Mesendoderm (in vitro differentiated cells): ENCODE measurements around the gene FKBP1A.
A peak's percentile ranks its signal among the peaks of the same experiment; 100 is the strongest.

Source experiments
- DNase-seq: peaks from one replicate; pipeline ENCODE4 v3.0.0; 2013
- H2AK5ac ChIP-seq: 2 replicates; pipeline ENCODE4 v1.6.1; 2013; ENCODE audit warnings: low read length, inconsistent platforms
- H2BK120ac ChIP-seq: 2 replicates; pipeline ENCODE4 v1.6.1; 2013; ENCODE audit warnings: low read depth, mild to moderate bottlenecking, low read length, moderate library complexity, mixed read lengths
- H2BK15ac ChIP-seq: replicated peaks from 2 replicates; pipeline ENCODE4 v1.6.1; 2013; ENCODE audit warnings: low read depth, mild to moderate bottlenecking, moderate library complexity
- H2BK5ac ChIP-seq: 2 replicates; pipeline ENCODE4 v1.6.1; 2013; ENCODE audit warnings: low read length, inconsistent platforms
- H3K18ac ChIP-seq: 2 replicates; pipeline ENCODE4 v1.6.1; 2013; ENCODE audit warnings: mild to moderate bottlenecking, low read length, mixed read lengths
- H3K23ac ChIP-seq: one replicate; pipeline ENCODE4 v1.6.1; 2013; ENCODE audit warnings: low read length
- H3K27ac ChIP-seq: 2 replicates; pipeline ENCODE4 v1.5.1; 2013; ENCODE audit warnings: low read depth, mild to moderate bottlenecking, inconsistent platforms, low read length, moderate library complexity
- H3K27me3 ChIP-seq: 2 replicates; pipeline ENCODE4 v1.6.1; 2013; ENCODE audit warnings: low read length, control low read depth, mild to moderate bottlenecking, inconsistent platforms; ENCODE audit not compliant: insufficient read depth, poor library complexity
- H3K36me3 ChIP-seq: 2 replicates; pipeline ENCODE4 v1.6.1; 2013; ENCODE audit warnings: low read length, inconsistent platforms; ENCODE audit not compliant: control insufficient read depth, insufficient read depth
- H3K4ac ChIP-seq: one replicate; pipeline ENCODE4 v1.6.1; 2013; ENCODE audit warnings: low read depth, mild to moderate bottlenecking, low read length, moderate library complexity
- H3K4me1 ChIP-seq: 2 replicates; pipeline ENCODE4 v1.6.1; 2013; ENCODE audit warnings: low read depth, low read length, inconsistent platforms; ENCODE audit not compliant: control insufficient read depth
- H3K4me2 ChIP-seq: 2 replicates; pipeline ENCODE4 v1.6.1; 2013; ENCODE audit warnings: low read length
- H3K4me3 ChIP-seq: 2 replicates; pipeline ENCODE4 v1.5.1; 2013; ENCODE audit warnings: mild to moderate bottlenecking, low read length
- H3K56ac ChIP-seq: one replicate; pipeline ENCODE4 v1.6.1; 2013; ENCODE audit warnings: low read length
- H3K79me1 ChIP-seq: 2 replicates; pipeline ENCODE4 v1.6.1; 2013; ENCODE audit warnings: low read length, inconsistent platforms
- H3K79me2 ChIP-seq: 2 replicates; pipeline ENCODE4 v1.6.1; 2013; ENCODE audit warnings: mild to moderate bottlenecking, low read length; ENCODE audit not compliant: control insufficient read depth, insufficient read depth
- H3K9ac ChIP-seq: 2 replicates; pipeline ENCODE4 v1.6.1; 2013; ENCODE audit warnings: low read length, inconsistent platforms
- H4K5ac ChIP-seq: one replicate; pipeline ENCODE4 v1.6.1; 2013; ENCODE audit warnings: low read length
- H4K8ac ChIP-seq: one replicate; pipeline ENCODE4 v1.6.1; 2013; ENCODE audit warnings: low read depth, mild to moderate bottlenecking, control low read depth, low read length, moderate library complexity
- WGBS: extraction: QIAGEN DNeasy Blood & Tissue Kit; methylation state at CpG from one replicate; pipeline ENCODE4 v1.1.7; 2013; ENCODE audit warnings: low lambda C conversion rate, missing lambda C conversion rate; ENCODE audit not compliant: insufficient coverage; ENCODE audit errors: extremely low coverage; 5-methylcytosine and 5-hydroxymethylcytosine counted together

FKBP1A gene

GRCh38 chr20:1437235-1437904 is 44.5 kb upstream of the FKBP1A start:
- H3K18ac ChIP-seq, result no peak overlapping the region
- H3K4me1 ChIP-seq, result no peaks in the 10 kb centered on the region
- H3K79me2 ChIP-seq, result no peaks in the 10 kb centered on the region
- no peak overlapping the region for H4K5ac ChIP-seq
- no peak overlapping the region for H2BK5ac ChIP-seq
- no peak overlapping the region for H3K9ac ChIP-seq
- no peak overlapping the region for H3K23ac ChIP-seq
- no peak overlapping the region for H3K4ac ChIP-seq
- H2BK15ac ChIP-seq, result no peak overlapping the region
- no peaks in the 10 kb centered on the region for H3K79me1 ChIP-seq
- no peaks in the 10 kb centered on the region for H3K27me3 ChIP-seq
- H3K36me3 ChIP-seq, result no peaks in the 10 kb centered on the region
- peak; percentile 82 for DNase-seq
- no peak overlapping the region for H2AK5ac ChIP-seq
- H3K4me3 ChIP-seq, result no peak overlapping the region
- H3K27ac ChIP-seq, result no peak overlapping the region
- no peak overlapping the region for H3K4me2 ChIP-seq
- no CpG with 5 or more reads among the region's 5 CpGs for WGBS
- H3K56ac ChIP-seq, result no peak overlapping the region
- H4K8ac ChIP-seq, result no peak overlapping the region
- no peak overlapping the region for H2BK120ac ChIP-seq

- Histone ChIP-seq H4K5ac (no peak overlapping the region), H4K8ac (no peak overlapping the region), H2BK120ac (no peak overlapping the region), H3K9ac (no peak overlapping the region), H3K36me3 (no peaks in the 10 kb centered on the region), H3K4me2 (no peak overlapping the region), H3K27ac (no peak overlapping the region), H3K4ac (no peak overlapping the region), H2BK15ac (no peak overlapping the region), H2AK5ac (no peak overlapping the region), H3K56ac (no peak overlapping the region), H3K79me1 (no peaks in the 10 kb centered on the region), H3K23ac (no peak overlapping the region), H3K18ac (no peak overlapping the region), H3K4me1 (no peaks in the 10 kb centered on the region), H3K27me3 (no peaks in the 10 kb centered on the region), H3K79me2 (no peaks in the 10 kb centered on the region), H2BK5ac (no peak overlapping the region), H3K4me3 (no peak overlapping the region)
- no peak for DNase-seq
- no CpG with 5 or more reads among the region's 8 CpGs for WGBS
Observed at GRCh38 chr20:1436263-1436662, 43.4 kb upstream of the FKBP1A start.

GRCh38 chr20:1435337-1435699 is 42.5 kb upstream of the FKBP1A start:
- no peak overlapping the region for H3K56ac ChIP-seq
- no peak overlapping the region for H2BK5ac ChIP-seq
- H3K4me2 ChIP-seq, result no peak overlapping the region
- no peak overlapping the region for H3K4me3 ChIP-seq
- H3K79me1 ChIP-seq, result no peaks in the 10 kb centered on the region
- no peak overlapping the region for H3K9ac ChIP-seq
- no peaks in the 10 kb centered on the region for H3K36me3 ChIP-seq
- H3K27ac ChIP-seq, result no peak overlapping the region
- H4K8ac ChIP-seq, result no peak overlapping the region
- no peak overlapping the region for H3K18ac ChIP-seq
- H3K27me3 ChIP-seq, result no peaks in the 10 kb centered on the region
- H2BK120ac ChIP-seq, result no peak overlapping the region
- no peak overlapping the region for H3K23ac ChIP-seq
- H4K5ac ChIP-seq, result no peak overlapping the region
- no peaks in the 10 kb centered on the region for H3K4me1 ChIP-seq
- H2AK5ac ChIP-seq, result no peak overlapping the region
- no peaks in the 10 kb centered on the region for H3K79me2 ChIP-seq
- no peak overlapping the region for H2BK15ac ChIP-seq
- H3K4ac ChIP-seq, result no peak overlapping the region
- DNase-seq, result no peak

GRCh38 chr20:1434571-1435336 is 41.9 kb upstream of the FKBP1A start:
- Histone ChIP-seq H3K27ac (no peak overlapping the region), H4K5ac (no peak overlapping the region), H3K79me2 (no peaks in the 10 kb centered on the region), H3K18ac (no peak overlapping the region), H3K4me3 (no peak overlapping the region), H3K23ac (no peak overlapping the region), H3K36me3 (no peaks in the 10 kb centered on the region), H2AK5ac (no peak overlapping the region), H3K56ac (no peak overlapping the region), H2BK15ac (no peak overlapping the region), H3K27me3 (no peaks in the 10 kb centered on the region), H3K4me2 (no peak overlapping the region), H2BK5ac (no peak overlapping the region), H3K4me1 (no peaks in the 10 kb centered on the region), H2BK120ac (no peak overlapping the region), H3K9ac (no peak overlapping the region), H3K79me1 (no peaks in the 10 kb centered on the region), H3K4ac (no peak overlapping the region), H4K8ac (no peak overlapping the region)
- WGBS, result no CpG with 5 or more reads among the region's 2 CpGs
- DNase-seq, result peak; percentile 67

- Histone ChIP-seq H4K5ac (no peak overlapping the region), H2BK15ac (no peak overlapping the region), H3K79me1 (no peaks in the 10 kb centered on the region), H3K27ac (no peak overlapping the region), H3K18ac (no peak overlapping the region), H2BK5ac (no peak overlapping the region), H3K79me2 (no peaks in the 10 kb centered on the region), H3K23ac (no peak overlapping the region), H3K9ac (no peak overlapping the region), H3K56ac (no peak overlapping the region), H4K8ac (no peak overlapping the region), H2AK5ac (no peak overlapping the region), H3K4me2 (no peak overlapping the region), H3K4ac (no peak overlapping the region), H2BK120ac (no peak overlapping the region), H3K27me3 (no peaks in the 10 kb centered on the region), H3K36me3 (no peaks in the 10 kb centered on the region), H3K4me3 (no peak overlapping the region), H3K4me1 (peaks cover 12% of the 10 kb centered on the region)
- peak; percentile 51 for DNase-seq
- WGBS, result no CpG with 5 or more reads among the region's 1 CpG
Observed at GRCh38 chr20:1431158-1431557, 38.3 kb upstream of the FKBP1A start.
